Glomerular visceral epithelial cell (primary cell): ENCODE measurements around the gene PTPRG.

Source experiments
- DNase-seq: peaks from one replicate; pipeline ENCODE4 v3.0.0-alpha.2; 2016; ENCODE audit errors: extremely low spot score

The PTPRG gene

DNA sequence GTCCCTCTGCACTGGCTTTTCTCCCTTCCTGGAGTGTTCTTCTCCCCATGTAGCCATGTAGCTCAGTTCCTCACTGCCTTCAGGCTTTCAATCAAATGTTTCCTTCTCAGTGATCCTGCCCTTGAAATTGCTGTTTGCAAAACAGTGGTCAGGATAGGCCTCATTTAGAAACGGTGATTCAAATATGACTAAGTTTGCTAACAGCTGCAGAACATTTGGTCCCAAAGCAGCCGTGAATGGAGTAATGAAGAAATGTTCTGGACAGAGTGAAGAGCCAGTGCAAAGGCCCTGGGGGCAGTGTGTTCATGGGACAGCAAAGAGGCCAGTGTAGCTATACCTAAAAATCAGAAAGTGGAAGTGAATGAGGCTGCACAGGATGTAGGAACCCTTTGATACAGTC lies 588.6 kb downstream of the PTPRG start:
- peak; percentile 6 for DNase-seq

GRCh38 chr3:62151591-62151990 lies 590.2 kb downstream of the PTPRG start:
- no peak for DNase-seq

DNA sequence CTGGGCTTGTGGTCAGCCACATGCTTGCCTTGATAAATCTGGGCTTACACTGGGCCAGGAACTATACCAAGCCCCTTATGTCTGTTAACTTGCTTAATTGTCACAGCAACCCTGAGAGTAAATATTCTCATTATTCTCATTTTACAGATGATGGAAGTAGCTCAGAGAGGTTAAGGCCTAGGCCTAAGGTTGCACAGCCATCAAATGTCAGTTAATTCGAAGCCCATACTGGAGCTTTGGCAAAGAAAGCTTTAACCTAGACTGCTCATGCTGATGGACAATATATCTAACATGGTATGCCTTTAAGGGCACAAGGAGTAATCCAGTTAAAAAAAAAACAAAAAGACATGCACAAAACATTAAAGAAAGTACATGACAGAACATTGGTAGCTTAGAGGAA lies 591.9 kb downstream of the PTPRG start:
- DNase-seq = no peak

DNA sequence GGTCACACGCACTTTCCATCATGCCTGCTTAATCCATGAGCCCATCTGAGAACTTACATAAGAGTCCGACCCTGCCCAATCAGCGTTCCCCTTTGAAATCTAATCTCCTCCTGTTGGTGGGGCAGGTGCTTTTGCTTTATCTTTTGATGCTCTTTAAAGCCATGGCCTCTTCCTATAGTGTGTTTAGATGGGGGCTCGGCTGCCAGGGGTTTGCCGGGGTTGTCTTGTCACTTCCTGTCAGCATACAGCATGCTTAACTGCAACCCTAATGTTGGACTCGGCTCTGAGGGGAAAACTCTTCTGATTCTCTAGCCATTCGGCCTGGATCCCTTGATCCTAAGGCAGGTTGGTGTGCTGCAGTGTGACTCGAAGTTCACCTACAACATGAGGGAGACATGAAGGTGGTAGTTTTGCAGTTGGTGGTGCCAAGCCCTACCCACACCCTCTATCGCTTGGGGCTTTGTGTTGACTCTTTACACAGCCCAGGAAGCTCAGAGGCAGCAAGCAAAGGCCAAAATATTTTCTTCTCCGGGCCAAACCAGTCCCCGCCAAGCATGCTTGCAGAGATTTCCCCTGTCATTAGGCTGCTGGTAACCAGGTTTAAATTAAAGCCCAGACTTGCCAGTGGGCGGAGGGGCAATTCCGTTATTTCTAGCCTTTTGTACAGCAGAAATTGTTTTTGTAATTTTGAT lies 593.2 kb downstream of the PTPRG start:
- DNase-seq = no peak

GRCh38 chr3:62159056-62159708 lies 597.8 kb downstream of the PTPRG start:
- DNase-seq = no peak

- DNase-seq = no peak
These were observed 598.3 kb downstream of the PTPRG start for GRCh38 chr3:62159709-62160092.

DNA sequence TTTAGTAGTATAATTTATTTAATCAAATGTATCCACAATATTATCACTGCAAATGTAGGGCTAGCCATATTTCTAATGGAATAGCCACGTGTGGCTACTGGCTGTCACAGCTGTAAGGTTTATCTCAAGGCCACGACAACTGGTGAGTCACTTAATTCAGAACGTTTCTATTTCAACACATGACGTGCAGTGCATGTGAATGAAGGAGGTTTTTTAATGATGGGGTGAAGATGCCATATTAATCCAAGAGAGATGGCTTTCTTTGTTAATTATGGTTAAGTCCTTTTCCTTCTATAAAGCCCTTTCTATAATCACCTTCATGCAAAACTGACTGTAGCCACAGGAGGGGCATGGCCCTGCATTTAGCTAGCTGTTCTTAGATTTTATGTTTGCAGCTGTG lies 600.0 kb downstream of the PTPRG start:
- no peak for DNase-seq

GRCh38 chr3:62164196-62164595 lies 602.8 kb downstream of the PTPRG start:
- DNase-seq = no peak

DNA sequence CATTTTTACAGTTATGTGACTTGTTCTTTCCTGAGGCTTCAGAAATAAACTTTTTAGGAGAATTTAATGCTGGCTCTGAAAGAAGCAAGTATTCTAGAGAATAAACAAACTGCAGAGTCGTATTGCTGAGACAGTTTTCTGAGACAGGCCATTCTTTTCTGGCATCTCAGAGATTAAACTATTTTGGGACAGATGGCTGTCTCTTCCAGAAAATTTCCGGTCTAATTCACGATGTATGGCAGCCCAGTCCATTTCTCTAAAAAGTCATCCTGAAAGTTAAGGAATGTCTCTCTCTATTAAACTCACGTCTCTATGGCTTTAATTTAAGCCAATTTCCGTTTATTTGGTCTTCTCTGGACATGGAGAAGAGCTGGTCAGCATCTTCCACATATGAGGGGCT lies 603.4 kb downstream of the PTPRG start:
- no peak for DNase-seq

- peak; percentile 26 for DNase-seq
These were observed 606.3 kb downstream of the PTPRG start for GRCh38 chr3:62167566-62168262.

DNA sequence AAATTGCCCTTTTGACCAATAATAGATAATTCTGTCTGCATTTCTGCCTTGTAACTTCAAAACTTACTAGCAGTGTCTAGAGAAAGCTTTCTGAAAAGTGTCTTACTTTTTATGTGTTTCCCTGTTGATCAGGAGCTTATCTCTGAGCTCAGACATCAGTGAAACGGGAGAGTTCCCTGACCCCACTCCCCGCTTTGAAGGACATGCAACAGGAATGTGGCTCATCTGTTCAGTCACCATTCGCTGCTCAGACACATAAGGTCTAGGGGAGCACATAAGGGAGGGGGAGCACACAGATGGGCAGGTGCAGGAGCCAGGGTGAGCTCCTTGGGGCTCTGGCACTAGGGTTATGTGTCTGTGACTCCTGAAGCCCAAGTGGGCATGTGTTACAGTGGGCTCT lies 607.0 kb downstream of the PTPRG start:
- no peak for DNase-seq

DNA sequence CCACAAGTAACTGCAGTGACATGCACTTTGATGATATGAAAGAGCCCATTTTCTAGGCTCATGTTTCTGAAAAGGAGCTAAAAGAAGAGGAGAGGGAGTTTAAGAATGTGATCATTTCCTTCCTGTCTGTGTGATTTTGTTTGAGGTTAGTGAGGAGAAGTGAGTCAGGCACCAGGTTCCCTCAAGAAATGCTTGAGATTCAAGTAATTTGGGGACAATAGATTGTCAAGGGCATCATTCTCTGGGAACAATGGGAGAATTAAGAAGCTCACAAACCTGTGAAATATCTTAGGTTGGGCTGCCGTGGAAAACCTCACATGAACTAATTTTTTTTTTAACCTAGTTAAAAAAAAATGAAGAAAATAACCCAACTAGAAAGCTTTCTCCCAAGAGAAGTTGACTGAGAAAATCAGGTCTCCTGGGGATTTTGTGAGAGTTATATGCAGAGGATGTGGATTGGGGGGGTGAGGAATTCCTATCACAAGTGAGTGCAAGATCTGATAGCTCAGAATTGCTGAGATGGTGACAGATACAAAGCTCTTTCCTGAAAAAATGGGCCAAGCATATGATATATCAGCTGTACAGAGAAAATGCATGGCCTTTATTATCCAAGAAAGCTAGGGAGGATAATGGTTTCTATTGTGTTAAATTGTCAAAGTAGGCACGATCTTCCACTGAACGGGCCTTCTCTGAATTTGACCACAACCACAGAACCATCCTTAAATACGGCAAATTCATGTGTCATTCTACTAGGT lies 608.7 kb downstream of the PTPRG start:
- peak; percentile 25 for DNase-seq

DNA sequence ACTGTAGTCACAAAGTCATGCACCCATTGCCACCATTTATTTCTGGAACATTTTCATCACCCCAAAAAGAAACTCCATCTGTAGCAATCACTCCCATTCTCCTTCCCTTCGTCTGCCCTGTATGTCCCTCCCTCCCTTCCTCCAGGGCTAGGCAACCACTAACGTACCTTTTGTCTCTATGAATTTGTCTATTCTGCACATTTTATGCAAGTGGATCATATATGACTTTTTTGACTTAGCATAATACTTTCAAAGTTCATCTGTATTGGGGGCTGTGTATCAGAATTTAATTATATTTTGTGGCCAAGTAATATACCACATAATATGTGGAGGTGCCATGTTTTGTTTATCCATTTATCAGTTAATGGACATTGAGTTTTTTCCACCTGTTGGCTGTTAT lies 610.4 kb downstream of the PTPRG start:
- DNase-seq = no peak

DNA sequence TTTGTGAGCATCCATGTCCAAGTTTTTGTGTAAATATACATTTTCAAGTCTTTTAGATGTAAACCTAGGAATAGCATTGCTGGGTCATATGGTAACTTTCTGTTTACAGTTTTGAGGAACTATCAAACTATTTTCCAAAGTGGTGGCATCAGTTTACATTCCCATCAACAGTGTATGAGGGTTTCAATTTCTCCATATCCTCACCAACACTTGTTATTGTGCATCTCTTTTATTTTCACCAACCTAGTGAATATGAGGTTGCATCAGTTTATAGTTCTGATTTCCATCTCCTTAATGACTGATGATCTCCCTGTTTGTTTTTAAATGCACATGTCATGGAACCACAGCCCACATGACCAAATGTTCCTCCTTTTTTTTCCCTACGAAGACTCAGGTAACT lies 610.8 kb downstream of the PTPRG start:
- no peak for DNase-seq

GRCh38 chr3:62173939-62174515 lies 612.7 kb downstream of the PTPRG start:
- DNase-seq = no peak

GRCh38 chr3:62175161-62175560 lies 613.8 kb downstream of the PTPRG start:
- DNase-seq = no peak

DNA sequence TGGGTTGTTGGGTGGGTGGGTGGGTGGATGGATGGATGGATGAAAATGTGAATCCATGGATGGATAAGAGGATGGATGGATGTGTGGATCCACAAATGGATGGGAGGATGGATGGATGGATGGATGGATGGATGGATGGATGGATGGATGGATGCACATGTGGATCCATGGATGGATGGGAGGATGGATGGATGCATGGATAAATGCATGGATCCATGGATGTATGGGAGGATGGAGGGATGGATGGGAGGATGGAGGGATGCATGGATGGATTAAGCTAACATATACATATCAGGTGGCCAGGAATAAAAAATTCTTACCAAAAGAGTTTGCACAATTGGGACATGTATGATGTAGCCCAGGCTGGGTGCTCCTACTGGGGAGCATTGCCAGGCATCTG lies 616.7 kb downstream of the PTPRG start:
- DNase-seq = no peak

DNA sequence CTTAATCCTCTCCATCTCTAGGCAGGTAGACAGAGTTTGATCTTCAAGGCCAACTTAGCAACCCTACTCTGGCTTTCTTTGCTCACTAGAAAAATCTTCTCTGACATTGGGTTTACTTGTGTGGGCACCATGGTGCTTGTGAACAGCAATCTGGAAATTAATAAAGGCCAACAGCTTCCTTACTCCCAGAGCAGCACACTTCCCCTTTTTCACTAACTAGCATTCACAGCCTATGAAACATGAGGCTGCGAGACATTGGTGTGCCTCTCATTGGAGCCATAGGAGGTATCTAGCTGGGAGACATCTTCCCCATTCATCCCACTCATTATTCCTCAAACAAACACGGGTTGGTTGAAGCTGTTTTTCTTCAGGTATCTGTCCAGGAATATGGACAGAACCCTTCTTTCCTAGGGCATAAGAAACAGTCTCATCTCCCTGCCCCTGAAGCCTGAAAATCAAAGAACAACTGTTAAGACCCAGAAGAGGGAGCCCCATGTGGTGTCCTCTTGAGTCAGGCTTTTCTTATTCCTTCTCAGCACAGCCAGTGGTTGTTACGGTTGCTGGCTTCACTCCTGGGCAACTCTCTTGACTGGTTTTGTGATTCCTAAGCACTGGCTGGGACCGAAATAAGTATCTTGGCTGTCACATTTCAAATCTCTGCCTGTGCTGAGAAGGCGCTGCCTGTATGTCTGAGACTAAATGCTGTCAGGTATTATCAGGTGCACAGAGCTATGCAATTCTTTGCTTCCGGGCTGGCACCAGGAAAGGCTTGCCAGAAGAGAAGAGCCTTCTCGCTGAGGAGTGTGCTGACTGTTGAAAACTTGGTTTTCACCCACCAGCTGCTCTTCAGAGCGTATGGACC lies 617.6 kb downstream of the PTPRG start:
- no peak for DNase-seq

DNA sequence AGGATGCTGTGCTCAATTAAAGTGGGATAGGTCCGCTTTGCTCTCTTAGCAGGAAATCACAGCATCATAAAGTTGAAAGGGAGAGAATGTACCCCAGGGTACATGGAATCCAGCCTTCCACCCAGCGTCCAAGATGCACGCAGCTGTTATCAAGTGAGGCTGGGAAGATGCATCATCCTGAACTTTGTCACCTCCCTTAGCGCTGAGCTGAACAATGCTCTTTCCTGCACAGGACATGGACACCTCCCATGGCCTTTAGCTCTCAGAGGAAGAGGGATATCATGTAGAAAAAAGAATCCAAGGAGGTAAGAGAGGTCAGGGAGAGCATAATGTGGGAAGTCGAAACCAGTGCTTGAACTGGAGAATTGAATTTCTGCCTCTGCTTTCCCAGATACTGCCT lies 619.1 kb downstream of the PTPRG start:
- no peak for DNase-seq

DNA sequence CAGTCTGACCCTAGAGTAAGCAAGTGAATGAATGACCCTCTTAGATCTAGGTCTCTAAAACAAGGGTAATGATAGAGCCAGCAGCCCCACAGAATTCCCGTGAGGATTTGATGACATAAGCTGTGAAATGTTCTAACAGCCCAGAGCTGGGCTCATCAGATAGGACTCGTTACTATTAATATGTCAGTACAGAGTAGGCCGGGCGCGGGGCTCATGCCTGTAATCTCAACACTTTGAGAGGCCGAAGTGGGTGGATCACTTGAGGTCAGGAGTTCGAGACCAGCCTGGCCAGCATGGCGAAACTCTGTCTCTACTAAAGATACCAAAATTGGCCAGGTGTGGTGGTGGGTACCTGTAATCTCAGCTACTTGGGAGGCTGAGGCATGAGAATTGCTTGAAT lies 621.7 kb downstream of the PTPRG start:
- no peak for DNase-seq

DNA sequence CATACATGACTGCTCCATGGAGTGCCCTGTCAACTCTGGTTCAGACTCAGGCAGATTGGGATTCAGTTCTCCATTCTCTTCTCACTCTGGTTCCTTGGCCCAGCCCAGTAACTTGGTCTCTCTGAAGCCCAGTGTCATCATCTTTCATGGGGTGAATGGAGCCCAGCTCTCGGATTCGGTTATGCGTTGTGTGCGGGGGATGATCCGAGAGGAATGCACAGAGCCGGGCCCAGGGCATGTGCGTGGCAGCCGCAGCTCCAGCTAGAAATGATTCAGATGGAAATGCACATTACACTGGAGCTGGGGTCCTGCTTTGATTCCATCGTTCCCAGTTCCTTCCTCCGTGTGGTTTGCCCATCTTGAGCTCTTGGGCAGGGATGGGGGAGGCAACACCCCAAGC lies 622.6 kb downstream of the PTPRG start:
- no peak for DNase-seq
